ENCODE results near the gene DLX1. TPM values are rescaled to one million over a fixed set of nuclear protein-coding genes. Genes with fewer than 3 reads are reported as not detected.
"Not testable (repeated sequence)": the region's sequence is repeated elsewhere in the genome, so short reads cannot be mapped to it uniquely, and the experiment has no call there.

Gene DLX1
- total RNA-seq, 1 donor from 2014 or later, result 0.17 TPM

- DNase-seq (ENCODE audit: low read depth), result no peak
- no peak overlapping the region for H3K4me3 ChIP-seq (ENCODE audit: low read depth, low read length)
- no peaks in the 10 kb centered on the region for H3K36me3 ChIP-seq (ENCODE audit: control insufficient read depth, insufficient read depth, low read length)
- no peak for TF ChIP-seq CTCF (IDR thresholded peaks at IDR 0.05; ENCODE audit: insufficient read depth, low read length, poor library complexity, severe bottlenecking)
- H3K27me3 ChIP-seq (ENCODE audit: control insufficient read depth, insufficient read depth, low read length), result no peaks in the 10 kb centered on the region
These were observed 46.6 kb downstream of the DLX1 start for GRCh38 chr2:172131713-172132555.

- no peak for TF ChIP-seq CTCF (IDR thresholded peaks at IDR 0.05; ENCODE audit: insufficient read depth, low read length, poor library complexity, severe bottlenecking)
- no peak overlapping the region for H3K4me3 ChIP-seq (ENCODE audit: low read depth, low read length)
These were observed 49.0 kb downstream of the DLX1 start for GRCh38 chr2:172134270-172134669.

GRCh38 chr2:172135446-172135845 lies 50.1 kb downstream of the DLX1 start:
- TF ChIP-seq CTCF (IDR thresholded peaks at IDR 0.05; ENCODE audit: insufficient read depth, low read length, poor library complexity, severe bottlenecking), result no peak
- Histone ChIP-seq H3K27me3 (ENCODE audit: control insufficient read depth, insufficient read depth, low read length) (no peaks in the 10 kb centered on the region), H3K36me3 (ENCODE audit: control insufficient read depth, insufficient read depth, low read length) (no peaks in the 10 kb centered on the region), H3K4me3 (ENCODE audit: low read depth, low read length) (no peak overlapping the region)
- no peak for DNase-seq (ENCODE audit: low read depth)

More at GRCh38 chr2:172134270-172134669, 49.0 kb downstream of the DLX1 start:
- Histone ChIP-seq H3K27me3 (ENCODE audit: control insufficient read depth, insufficient read depth, low read length) (no peaks in the 10 kb centered on the region), H3K36me3 (ENCODE audit: control insufficient read depth, insufficient read depth, low read length) (no peaks in the 10 kb centered on the region)
- DNase-seq (ENCODE audit: low read depth), result no peak

- DNase-seq (ENCODE audit: low read depth), result no peak
- TF ChIP-seq CTCF (IDR thresholded peaks at IDR 0.05; ENCODE audit: insufficient read depth, low read length, poor library complexity, severe bottlenecking), result no peak
- no peak overlapping the region for H3K4me3 ChIP-seq (ENCODE audit: low read depth, low read length)
These were observed 51.8 kb downstream of the DLX1 start for GRCh38 chr2:172137109-172137508.

GRCh38 chr2:172137943-172138342 lies 52.6 kb downstream of the DLX1 start:
- no peak overlapping the region for H3K4me3 ChIP-seq (ENCODE audit: low read depth, low read length)
- TF ChIP-seq CTCF (IDR thresholded peaks at IDR 0.05; ENCODE audit: insufficient read depth, low read length, poor library complexity, severe bottlenecking), result no peak
- no peaks in the 10 kb centered on the region for H3K36me3 ChIP-seq (ENCODE audit: control insufficient read depth, insufficient read depth, low read length)
- no peak for DNase-seq (ENCODE audit: low read depth)
- no peaks in the 10 kb centered on the region for H3K27me3 ChIP-seq (ENCODE audit: control insufficient read depth, insufficient read depth, low read length)

More at GRCh38 chr2:172137109-172137508, 51.8 kb downstream of the DLX1 start:
- Histone ChIP-seq H3K27me3 (ENCODE audit: control insufficient read depth, insufficient read depth, low read length) (no peaks in the 10 kb centered on the region), H3K36me3 (ENCODE audit: control insufficient read depth, insufficient read depth, low read length) (no peaks in the 10 kb centered on the region)

GRCh38 chr2:172138727-172139126 lies 53.4 kb downstream of the DLX1 start:
- H3K36me3 ChIP-seq (ENCODE audit: control insufficient read depth, insufficient read depth, low read length); H3K27me3 ChIP-seq (ENCODE audit: control insufficient read depth, insufficient read depth, low read length); DNase-seq (ENCODE audit: low read depth): not testable (repeated sequence)

More at GRCh38 chr2:172138727-172139126, 53.4 kb downstream of the DLX1 start:
- not testable (repeated sequence) for H3K4me3 ChIP-seq (ENCODE audit: low read depth, low read length)

Other genes with a start within 250 kb of the DLX1 start
- 9.1 and 12.7 TPM in 2 replicates for gene SLC25A12, start 191.3 kb upstream of the DLX1 start, total RNA-seq
- gene HAT1, start 163.0 kb upstream of the DLX1 start, total RNA-seq, result 26.0 and 27.1 TPM in 2 replicates
- gene METAP1D, start 85.6 kb upstream of the DLX1 start, total RNA-seq, result 6.3 and 8.5 TPM in 2 replicates
- gene DLX2, start 17.4 kb downstream of the DLX1 start, total RNA-seq, result 0.08 TPM in 1 of 2 replicates, not detected in the other